ENCODE data around the gene ABCA12.

GRCh38 chr2:214895469-214895868 is 243.0 kb downstream of the ABCA12 start:
- no peak for TF ChIP-seq POLR2A (IDR thresholded peaks at IDR 0.05; ENCODE audit: extremely low read depth, insufficient read length)
- TF ChIP-seq, protein P1, sequence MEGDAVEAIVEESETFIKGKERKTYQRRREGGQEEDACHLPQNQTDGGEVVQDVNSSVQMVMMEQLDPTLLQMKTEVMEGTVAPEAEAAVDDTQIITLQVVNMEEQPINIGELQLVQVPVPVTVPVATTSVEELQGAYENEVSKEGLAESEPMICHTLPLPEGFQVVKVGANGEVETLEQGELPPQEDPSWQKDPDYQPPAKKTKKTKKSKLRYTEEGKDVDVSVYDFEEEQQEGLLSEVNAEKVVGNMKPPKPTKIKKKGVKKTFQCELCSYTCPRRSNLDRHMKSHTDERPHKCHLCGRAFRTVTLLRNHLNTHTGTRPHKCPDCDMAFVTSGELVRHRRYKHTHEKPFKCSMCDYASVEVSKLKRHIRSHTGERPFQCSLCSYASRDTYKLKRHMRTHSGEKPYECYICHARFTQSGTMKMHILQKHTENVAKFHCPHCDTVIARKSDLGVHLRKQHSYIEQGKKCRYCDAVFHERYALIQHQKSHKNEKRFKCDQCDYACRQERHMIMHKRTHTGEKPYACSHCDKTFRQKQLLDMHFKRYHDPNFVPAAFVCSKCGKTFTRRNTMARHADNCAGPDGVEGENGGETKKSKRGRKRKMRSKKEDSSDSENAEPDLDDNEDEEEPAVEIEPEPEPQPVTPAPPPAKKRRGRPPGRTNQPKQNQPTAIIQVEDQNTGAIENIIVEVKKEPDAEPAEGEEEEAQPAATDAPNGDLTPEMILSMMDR (IDR thresholded peaks at IDR 0.05; ENCODE audit: low read depth, low read length): no peak

Data from NB4 (cell line).